Central memory CD4-positive, alpha-beta T cell (primary cell): ENCODE data around the gene CUX1.

Source experiments
- DNase-seq: peaks from one replicate; pipeline ENCODE4 v3.0.0; 2022

CUX1 gene

DNA sequence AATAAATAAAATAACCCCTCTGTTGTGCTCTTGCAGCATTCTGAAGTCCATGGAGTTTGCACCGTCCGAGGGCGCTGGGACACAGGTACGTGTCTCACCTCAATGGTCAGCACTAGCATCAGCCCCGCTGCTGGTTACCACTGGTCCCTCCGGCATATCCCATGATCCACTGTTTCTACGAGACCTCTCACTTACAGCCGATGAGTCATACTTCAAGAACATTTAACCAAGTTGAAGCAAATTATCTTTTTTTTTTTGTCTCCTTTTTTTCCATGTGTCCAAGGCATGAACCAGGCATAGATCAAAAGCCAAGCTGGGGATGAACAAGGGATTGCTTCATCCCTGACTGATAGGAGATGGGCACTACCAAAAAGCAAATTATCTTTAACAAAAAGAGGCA lies 376.4 kb downstream of the CUX1 start:
- DNase-seq: no peak

DNA sequence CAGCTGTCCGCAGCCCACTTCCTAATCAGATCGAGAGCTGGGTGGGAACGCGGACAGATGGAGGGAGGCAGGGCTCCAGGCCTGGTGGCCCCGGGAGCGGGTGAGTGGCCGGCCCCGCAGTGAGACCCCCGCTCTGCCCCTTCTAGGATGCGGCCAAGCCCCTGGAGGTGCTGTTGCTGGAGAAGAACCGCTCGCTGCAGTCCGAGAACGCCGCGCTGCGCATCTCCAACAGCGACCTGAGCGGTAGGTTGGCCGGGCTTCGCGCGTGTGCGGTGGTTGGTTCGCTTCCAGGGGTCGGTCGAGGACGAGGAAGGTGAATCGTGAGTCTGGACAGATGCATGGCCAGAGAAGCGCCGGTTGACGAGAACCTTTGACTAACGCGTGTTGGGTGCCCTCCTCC lies 377.9 kb downstream of the CUX1 start:
- no peak for DNase-seq

DNA sequence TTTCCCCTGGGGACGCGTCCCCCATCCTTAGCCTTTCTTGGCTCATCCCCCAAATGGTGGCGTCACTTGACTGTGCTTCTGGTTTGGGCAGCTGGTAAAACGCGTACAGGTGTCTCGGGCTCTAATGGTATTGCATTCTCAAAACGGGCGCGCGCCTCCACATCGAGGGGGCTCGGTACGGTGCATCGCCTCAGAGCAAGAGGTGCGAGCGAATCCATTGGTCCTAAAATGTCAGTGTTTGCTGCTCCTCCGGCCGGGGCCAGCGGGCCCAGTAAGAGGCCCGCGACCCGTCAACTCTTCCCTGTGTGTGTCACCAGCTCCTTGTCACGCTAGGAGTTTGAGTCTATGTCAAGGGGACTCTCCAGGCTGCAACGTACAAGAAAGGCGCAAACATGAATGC lies 378.6 kb downstream of the CUX1 start:
- no peak for DNase-seq

DNA sequence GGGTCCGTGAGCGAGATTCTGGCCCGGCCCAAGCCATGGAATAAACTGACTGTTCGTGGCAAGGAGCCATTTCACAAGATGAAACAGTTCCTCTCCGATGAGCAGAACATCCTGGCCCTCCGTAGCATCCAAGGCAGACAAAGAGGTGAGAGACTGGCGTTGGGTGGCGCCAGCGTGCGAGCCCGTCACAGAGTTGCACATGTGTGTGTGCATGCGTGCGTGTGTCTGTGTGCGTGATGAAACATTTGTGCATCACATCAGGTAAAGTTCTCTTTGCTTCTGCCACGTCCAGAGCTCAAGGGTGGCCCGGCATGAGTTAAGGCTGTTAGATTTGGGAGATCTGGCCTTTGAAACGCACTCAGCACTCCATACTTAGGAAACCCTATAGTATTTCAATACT lies 379.7 kb downstream of the CUX1 start:
- DNase-seq: no peak

DNA sequence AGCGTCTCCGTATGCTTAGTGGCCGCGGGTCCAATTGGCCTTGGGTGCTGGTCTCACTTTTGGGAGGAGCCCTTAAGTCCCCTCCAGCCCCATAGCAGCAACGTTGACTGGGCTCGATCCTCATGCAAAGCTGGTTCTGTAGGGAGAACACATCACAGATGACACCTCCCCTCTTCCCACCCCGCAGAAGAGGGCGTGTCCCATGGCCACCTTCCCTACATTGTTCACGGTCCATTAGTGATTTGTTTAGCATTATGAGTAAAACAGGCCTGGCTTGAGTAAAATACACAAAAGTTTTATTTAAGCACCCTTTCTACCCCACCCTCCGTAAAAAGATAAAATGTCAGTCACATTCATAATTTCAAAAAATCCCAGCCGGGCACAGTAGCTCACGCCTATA lies 380.2 kb downstream of the CUX1 start:
- DNase-seq: no peak

DNA sequence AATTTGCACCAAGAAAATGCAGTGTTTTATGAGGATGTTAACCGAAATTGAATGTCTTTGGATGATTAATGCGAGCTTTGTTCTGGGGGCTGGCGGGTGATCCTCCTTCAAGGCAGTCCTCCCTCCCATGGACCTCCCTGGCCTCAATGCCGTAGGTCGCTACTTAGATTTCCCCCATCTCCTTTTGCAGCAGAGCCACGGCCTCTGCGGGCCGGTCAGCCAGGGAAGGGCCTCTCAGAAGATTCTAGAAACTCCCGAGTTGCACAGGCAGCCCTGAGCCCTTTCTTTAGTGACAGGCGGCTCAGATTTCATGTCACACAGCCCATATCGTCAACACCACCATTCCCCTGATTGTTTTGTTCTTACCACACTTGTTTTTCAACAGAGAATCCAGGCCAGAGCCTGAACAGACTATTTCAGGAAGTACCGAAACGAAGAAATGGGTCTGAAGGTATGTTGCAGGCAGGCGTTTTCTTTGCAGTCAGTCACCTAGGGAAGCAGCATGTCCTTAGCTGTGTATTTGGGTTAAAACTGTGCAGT lies 381.1 kb downstream of the CUX1 start:
- DNase-seq: no peak

DNA sequence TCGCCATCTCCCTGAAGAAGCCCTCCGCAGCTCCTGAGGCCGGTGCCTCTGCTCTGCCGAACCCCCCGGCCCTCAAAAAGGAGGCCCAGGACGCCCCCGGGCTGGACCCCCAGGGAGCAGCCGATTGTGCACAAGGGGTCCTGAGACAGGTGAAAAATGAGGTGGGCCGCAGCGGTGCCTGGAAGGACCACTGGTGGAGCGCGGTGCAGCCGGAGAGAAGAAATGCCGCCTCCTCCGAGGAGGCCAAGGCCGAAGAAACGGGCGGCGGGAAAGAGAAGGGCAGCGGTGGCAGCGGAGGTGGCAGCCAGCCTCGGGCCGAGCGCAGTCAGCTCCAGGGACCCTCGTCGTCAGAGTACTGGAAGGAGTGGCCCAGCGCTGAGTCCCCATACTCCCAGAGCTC lies 384.1 kb downstream of the CUX1 start:
- DNase-seq: no peak

DNA sequence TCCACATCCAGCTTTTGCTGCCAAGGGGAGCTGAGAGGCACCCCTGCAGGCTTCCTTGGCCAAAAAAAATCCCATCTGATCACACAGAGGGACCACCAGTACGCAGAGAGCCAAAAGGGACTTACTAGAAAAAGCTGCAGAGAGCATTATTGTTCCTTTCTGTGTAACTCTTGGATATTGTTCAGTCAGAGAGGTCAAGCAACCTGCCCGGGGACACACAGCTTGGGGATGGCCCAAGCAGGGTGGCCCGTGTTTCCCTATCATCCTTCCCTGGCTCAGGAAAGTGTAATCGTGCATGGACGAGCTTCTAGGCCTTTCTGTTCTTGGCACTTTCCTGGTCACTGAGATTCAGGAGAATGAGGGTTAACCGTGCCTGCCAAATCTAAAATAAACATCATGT lies 385.1 kb downstream of the CUX1 start:
- DNase-seq: no peak

DNA sequence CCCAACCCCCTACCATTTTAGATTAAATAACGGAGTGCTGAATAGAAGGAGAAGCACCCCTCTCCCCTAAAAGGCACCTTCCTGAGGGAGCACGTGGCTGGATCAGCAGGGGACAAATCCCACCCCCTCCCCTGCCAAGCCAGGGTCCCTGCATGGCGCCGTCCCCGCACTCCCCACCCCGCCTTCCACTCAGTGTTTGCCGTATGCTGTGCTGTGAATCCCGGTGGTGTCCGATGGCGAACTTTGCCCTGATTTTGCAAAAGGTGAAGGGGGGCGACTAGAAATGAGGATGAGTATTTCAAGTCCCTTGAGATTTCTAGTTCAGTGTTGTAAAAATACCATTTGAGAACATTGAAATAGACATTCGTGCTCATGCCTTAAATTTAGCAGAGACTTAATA lies 385.8 kb downstream of the CUX1 start:
- no peak for DNase-seq

DNA sequence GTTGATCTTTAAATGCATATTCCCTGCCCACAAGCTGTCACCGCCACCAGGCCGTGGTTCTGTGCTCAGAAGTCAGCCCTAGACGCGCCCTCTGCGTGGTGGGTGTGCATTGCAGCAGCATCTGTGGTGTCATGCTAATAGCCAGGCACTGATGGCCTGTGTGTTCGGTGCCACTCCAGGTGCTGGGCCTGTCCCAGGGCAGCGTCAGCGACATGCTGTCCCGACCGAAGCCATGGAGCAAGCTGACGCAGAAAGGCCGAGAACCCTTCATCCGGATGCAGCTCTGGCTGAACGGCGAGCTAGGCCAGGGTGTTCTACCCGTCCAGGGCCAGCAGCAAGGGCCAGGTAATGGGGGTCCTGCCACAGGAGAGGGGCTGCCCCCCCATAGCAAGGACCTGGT lies 386.8 kb downstream of the CUX1 start:
- DNase-seq: no peak

DNA sequence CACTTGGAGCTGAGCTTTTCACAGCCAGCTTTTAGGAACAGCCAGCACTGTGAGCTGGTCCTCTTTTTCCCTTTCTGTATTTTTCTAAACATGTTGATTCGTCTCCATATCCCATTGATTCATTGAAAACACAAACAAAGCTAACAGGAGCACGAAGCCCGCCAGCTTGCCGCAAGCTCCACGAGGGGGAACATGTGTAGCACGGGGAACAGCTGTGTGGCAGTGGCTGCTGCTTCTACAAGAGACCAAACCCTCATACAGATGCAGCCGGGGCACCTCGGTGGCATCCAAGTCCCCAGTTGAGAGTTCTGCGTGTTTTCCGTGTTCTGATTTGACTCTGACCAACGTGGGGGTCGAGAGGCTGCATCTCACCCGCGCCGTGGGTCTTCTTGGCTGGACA lies 388.5 kb downstream of the CUX1 start:
- DNase-seq: no peak

DNA sequence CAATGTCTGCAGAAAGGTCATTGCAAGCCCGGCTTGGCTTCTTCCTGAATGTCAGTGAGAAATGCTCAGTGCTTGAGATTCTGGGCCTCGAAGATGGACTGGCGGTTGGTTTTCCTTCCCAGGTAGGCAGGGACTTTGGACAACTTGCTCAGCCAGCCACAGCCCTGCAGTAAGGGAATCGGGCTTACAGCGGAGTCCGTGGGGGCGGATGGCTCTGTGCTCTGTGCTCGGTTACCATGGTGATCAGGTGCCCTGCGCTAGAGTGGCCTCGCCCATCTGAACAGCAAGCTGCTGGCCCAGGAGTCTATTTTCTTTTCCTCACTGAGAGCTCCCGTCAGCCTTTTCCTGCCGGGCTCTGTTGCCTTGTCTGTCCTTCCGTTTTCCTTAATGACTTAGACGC lies 391.4 kb downstream of the CUX1 start:
- no peak for DNase-seq

DNA sequence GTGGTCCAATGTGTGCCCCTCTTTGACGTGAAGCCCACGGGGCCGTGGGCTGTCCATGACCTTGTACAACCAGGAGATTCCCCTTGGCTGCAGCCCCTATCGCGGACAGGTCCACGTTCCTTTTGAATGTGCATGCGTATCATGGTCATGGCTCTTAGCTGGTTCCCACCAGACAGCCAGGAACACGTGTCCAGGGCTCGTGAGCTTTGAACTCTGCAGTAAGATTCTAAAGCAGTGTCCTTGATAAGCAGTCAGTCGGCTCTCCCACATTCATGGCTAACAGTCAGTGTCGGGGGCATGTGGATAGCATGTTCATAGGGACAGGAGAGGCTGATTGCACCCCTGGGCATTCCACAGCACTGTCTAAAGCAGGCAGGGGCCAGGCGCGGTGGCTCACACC lies 393.4 kb downstream of the CUX1 start:
- no peak for DNase-seq

DNA sequence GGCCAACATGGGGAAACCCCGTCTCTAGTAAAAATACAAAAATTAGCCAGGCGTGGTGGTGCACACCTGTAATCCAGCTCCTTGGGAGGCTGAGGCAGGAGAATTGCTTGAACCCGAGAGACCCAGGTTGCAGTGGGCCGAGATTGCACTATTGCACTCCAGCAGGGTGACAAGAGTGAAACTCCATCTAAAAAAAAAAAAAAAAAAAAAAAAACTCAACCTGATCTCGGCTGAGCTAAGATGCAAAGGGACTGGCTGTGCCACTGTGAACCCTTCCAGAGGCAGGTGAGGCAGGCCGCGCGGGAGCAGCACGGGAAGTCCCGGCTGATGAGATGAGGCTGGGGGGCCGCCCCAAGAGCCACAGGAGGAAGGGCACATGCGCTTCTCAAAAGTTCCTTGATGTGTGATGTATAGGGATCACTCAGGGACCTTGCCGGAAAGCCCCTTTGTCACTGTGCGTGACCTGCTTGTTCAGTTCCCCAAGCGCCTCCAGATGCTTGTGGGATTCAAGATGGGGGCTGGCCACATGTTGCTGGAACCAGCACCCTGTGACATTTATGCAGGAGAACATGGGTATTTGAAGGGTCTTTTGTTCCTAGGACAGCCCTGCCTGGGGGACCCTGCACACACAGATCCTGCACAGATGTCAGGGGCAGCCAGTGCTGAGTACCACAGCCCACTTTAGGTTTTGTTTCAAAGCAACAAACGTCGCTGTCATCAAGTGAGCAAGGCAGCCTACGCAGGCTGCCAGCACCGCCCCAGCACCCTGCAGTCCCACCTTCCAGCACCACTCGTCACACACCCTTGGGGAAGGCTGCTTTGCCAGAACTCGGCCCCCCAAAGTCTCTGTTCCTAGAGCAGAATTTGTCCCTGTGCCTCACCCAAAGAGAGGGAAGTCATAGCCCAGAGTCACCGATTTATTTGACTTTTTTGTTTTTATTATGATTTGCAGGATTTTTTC lies 394.4 kb downstream of the CUX1 start:
- DNase-seq: no peak

DNA sequence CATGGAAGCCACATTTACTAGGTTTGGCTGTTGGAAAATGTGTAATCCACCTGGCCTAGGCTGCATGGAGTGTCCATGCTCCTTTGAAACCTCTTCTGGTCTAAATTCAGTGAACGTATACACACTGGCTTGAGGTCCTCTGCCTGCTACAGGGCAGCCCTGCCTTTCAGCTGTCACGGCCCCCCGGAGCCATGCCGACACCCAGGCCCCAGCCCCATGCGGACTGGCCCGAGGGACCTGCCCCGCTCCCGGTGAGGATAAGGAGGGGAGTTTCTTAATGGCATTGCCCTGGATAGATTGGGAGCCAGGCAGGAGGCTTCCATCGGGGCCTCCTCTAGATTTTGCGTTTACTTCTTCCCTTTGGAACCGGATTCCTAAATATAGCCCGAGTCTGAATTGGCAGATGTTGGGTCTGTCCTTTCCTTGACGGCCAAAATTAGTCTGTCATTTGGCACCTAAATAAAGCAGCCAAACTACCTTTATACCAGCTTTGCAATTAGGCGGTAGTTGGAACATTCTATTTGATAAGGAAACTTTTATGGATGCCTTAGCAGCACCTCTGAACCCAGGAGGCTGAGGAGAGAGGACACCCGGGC lies 397.1 kb downstream of the CUX1 start:
- DNase-seq: no peak

DNA sequence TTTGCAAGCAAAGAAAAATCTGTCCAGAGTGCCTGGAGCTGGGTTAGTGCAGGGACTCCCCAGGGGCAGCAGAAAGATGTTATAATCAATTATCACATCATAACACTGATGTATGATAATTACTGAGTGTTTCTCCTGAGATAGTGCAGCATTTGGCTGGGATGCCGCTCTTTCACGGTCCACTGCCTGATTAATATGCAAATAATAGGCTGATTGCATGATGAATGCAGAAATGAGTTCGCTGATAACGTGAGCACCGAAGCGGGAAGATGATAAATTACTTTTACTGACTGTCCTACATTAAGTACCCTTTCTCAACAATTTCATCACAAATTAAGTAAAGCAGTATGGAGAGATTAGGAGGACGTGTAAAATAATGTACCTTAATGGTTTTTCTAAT lies 397.8 kb downstream of the CUX1 start:
- DNase-seq: no peak

DNA sequence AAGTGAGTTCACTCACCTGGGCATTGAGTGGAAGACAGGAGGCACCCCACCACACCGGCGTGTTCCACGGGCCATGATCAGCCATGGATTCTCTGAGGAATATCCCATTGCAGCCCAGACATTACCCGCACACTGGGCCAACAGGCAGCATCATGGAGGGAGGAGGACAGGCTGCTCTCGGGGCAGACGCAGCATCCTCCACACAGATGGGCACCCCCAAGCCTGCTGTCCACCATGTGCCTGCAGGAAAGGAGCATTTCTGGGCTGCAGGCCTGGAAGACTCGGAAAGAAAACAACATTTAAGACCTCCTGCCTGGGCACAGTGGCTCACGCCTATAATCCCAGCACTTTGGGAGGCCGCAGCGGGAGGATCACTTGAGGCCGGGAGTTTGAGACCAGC lies 398.3 kb downstream of the CUX1 start:
- DNase-seq: no peak

DNA sequence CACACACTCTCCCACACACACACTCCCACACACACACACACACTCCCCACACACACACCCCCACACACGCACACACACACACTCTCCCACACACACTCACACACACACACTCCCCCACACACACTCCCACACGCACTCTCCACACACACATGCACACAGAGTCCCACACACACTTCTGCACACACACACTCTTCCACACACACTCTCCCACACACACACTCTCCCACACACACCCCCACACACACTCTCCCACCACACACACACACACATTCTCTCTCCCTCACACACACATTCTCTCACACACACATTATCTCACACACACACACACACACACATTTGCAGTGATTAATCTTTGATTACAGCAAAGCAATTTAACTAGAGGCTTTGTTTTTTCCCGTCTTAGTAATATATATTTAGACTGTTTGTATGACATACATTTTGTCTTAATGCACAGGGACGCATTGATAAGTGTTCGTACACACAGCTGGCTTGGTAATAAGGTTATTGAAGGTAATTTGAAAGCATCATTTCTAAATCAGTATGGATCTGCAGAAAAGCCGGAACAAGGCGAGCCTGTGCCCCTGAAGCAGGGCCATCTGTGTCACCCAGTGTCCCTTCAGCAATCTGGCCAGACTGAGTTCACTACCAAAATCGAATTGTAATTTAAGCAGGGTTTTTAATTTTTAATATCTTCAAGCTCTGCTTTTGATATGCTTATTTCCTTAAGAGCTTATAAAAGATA lies 399.3 kb downstream of the CUX1 start:
- no peak for DNase-seq

DNA sequence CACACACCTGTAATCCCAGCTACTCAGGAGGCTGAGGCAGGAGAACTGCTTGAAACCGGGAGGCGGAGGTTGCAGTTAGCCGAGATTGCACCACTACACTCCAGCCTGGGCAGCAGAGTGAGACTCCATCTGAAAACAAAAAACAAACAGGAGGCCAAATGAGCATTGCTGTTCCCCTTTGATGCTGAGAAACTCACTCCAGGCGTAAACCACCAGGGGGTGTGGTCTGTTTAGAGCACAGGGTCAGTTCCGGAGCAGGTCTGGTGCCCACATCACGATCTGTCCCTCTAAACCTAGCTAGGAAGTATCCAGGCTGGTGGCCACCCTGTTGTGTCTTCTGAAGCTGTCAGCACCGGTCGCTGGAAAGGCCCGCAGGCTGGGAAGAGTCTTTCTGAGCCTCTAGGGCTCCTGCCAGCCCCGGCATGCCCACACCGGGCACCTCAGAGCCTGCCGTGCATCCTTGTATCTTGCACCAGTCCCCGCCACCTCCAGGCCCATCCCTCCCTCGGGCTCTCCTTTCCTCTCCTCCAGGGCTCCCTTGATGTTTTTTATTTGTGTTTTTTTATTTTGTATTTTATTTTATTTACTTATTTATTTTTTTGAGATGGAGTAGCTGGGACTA lies 402.9 kb downstream of the CUX1 start:
- no peak for DNase-seq

DNA sequence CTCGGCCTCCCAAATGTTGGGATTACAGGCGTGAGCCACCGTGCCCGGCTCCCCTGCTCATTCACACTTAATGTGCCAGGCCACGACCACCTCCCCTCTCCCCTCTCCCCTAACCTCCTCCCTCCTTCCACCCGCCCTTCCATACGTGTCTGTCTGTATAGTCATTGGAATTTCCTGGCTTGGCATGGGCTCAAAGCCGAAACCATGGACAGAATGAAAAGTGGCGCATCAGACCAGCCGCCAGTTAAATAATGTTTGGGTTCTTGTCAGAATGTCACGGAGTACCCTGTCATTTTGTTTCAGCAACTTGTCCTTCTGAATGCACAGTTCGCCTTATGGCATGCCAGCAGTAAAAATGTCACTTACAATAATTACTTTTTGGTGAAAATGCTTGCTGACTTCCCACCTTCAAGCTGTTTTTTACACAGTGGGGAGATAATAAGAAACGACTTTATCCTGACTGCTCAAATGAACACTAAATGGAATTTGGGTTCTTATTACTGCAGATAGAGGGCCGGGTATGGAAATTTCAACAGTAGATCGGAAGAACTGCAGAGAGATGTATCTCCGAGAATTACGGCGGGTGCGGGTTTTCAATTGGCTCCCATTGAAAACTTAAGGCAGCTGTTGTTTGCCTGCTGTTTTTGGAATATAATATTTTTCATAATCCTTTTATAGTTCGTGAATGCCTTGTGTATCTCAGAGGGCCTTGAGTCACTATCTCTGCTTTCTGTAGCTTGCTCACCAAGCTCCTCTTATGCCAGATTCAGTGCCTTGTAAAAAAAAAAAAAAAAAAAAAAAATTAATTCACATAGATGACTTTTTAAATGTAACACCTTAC lies 403.8 kb downstream of the CUX1 start:
- no peak for DNase-seq

DNA sequence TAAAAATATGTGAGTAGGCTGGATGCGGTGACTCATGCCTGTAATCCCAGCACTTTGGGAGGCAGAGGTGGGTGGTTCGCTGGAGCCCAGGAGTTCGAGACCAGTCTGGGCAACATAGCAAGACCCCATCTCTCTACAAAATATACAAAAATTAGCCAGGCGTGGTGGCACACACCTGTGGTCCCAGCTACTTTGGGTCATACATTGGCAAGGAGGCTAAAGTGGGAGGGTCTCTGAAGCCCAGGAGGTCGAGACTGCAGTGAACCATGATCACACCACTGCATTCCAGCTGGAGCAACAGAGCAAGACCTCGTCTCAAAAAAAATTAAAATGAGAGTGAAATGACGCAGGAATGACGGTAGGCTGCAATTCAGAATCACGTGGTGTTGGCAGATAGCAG lies 404.5 kb downstream of the CUX1 start:
- DNase-seq: no peak

DNA sequence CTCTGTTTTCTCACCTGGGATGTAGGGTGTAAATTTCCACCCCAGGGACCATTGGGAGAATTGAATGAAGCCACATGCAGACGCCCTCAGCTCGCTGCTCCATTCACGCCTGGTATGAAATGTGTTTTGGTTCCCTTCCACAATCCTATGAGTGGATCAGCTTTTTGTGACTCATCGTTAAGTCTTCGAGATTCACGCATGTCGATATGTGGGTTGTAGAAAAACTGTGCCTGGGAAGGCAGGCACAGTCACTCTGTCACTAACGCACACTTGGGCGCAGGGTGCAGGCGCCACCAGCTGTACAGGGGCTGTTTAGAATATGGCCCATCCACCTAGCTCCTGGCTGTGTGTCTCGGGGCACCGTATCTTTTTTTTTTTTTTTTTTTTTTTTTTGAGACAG lies 405.0 kb downstream of the CUX1 start:
- no peak for DNase-seq
